ENCODE data around the gene CRISPLD2.
"Not testable (repeated sequence)": the region's sequence is repeated elsewhere in the genome, so short reads cannot be mapped to it uniquely, and the experiment has no call there.

The CRISPLD2 gene

DNA sequence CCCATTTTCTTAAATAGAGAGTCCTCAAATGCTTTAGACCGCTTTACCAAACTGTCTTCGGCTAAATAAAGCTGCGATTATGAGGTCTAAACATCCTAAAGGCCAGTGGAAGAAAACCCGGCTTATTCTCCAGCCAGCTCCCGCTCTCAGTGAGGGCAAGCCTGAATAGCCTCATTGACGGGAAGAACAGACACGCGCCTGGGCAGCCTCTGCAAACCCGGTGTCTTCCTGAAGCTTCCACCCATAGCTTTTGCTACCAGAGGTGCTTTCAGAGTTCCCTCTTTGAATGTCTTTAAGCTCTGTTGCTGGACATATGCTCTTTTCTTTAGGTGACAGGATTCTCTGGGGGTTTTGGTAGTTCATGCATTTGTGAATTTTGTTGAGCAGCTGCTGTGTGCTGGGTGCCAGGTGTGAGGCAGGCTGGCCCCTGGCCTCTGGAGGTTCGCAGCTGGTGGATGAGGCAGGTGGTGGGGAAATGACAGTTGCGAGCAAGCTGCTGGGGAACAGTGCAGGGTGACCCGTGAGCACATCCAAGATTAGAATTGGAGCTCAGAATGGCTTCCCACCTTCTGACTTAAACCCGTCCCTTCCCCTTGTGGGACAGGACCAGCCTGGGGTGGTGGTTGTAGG is 44.7 kb downstream of the CRISPLD2 start:
- H3K27ac ChIP-seq, result no peak overlapping the region
- no peak for TF ChIP-seq ZFX (IDR thresholded peaks at IDR 0.05; ENCODE audit: borderline replicate concordance)
- TF ChIP-seq, protein P1, sequence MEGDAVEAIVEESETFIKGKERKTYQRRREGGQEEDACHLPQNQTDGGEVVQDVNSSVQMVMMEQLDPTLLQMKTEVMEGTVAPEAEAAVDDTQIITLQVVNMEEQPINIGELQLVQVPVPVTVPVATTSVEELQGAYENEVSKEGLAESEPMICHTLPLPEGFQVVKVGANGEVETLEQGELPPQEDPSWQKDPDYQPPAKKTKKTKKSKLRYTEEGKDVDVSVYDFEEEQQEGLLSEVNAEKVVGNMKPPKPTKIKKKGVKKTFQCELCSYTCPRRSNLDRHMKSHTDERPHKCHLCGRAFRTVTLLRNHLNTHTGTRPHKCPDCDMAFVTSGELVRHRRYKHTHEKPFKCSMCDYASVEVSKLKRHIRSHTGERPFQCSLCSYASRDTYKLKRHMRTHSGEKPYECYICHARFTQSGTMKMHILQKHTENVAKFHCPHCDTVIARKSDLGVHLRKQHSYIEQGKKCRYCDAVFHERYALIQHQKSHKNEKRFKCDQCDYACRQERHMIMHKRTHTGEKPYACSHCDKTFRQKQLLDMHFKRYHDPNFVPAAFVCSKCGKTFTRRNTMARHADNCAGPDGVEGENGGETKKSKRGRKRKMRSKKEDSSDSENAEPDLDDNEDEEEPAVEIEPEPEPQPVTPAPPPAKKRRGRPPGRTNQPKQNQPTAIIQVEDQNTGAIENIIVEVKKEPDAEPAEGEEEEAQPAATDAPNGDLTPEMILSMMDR (IDR thresholded peaks at IDR 0.05), result no peak

- no peak for TF ChIP-seq ZFX (IDR thresholded peaks at IDR 0.05; ENCODE audit: borderline replicate concordance)
- TF ChIP-seq, protein P1 (IDR thresholded peaks at IDR 0.05), result no peak
- no peak overlapping the region for H3K27ac ChIP-seq
These were observed 47.9 kb downstream of the CRISPLD2 start for GRCh38 chr16:84867696-84868095.

DNA sequence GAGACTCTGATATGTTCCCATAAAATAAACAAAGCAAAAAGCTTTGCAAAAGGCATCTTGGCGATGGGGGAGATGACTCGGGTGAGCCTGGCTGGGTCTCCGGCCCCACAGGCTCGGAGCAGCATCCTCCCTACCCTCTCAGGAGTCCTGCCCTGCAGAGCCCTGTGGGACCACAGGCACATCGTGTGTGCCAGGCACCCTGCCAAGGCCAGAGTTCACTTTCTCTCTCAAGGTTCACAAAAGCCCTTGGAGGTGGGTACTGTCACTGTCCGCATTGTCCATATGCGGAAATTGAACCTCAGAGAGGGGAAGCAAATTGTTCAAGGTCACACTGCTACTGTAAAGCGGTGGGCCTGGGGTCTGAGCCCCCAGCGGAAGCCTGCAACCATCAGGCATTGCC is 48.5 kb downstream of the CRISPLD2 start:
- TF ChIP-seq, protein P1 (IDR thresholded peaks at IDR 0.05), result no peak
- TF ChIP-seq ZFX (IDR thresholded peaks at IDR 0.05; ENCODE audit: borderline replicate concordance), result no peak

GRCh38 chr16:84868829-84869472 is 49.2 kb downstream of the CRISPLD2 start:
- TF ChIP-seq ZFX (IDR thresholded peaks at IDR 0.05; ENCODE audit: borderline replicate concordance), result no peak
- TF ChIP-seq, protein P1 (IDR thresholded peaks at IDR 0.05), result no peak
- H3K27ac ChIP-seq, result no peak overlapping the region

More for the DNA sequence above, 48.5 kb downstream of the CRISPLD2 start:
- no peak overlapping the region for H3K27ac ChIP-seq

- no peak for TF ChIP-seq ZFX (IDR thresholded peaks at IDR 0.05; ENCODE audit: borderline replicate concordance)
- TF ChIP-seq, protein P1 (IDR thresholded peaks at IDR 0.05), result no peak
- H3K27ac ChIP-seq, result no peak overlapping the region
These were observed 49.7 kb downstream of the CRISPLD2 start for GRCh38 chr16:84869473-84869845.

DNA sequence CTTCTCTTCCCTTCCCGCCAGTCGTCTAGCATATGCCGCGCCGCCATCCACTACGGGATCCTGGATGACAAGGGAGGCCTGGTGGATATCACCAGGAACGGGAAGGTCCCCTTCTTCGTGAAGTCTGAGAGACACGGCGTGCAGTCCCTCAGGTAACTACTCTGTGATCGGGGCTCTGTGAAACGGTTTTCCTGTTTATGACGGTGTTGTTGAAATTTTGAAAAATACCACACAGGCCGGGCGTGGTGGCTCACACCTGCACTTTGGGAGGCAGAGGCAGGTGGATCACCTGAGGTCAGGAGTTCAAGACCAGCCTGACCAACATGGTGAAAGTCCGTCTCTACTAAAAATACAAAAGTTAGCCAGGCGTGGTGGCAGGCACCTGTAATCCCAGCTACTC is 53.2 kb downstream of the CRISPLD2 start:
- not testable (repeated sequence) for H3K27ac ChIP-seq

DNA sequence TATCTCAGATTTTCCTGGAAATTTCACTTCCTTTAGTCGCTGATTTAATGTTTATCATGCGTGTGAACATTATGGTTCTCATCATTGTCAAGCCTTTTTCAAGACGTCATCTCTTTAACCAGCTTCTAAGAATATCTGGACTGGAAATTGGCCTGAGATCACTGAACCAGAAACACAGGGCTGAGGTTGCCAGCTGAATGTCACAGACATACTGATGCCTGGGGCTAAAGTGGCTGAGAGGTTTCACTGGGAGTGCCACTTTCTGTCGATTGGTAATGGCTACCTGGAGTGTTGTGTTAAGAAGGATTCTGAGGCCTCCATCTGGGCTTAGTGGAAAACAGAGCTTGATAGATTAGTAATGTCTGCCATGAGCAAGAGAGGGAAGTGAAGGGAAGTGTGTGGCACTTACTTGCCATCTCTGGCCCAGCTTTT is 54.2 kb downstream of the CRISPLD2 start:
- TF ChIP-seq, protein P1 (IDR thresholded peaks at IDR 0.05), result no peak
- no peak for TF ChIP-seq ZFX (IDR thresholded peaks at IDR 0.05; ENCODE audit: borderline replicate concordance)
- no peak overlapping the region for H3K27ac ChIP-seq

All from 22Rv1 (cell line).